DOHH2 (cell line): ENCODE data around the gene CRIM1.

ENCODE experiments used
- H3F3A ChIP-seq: fragments of 200-600 bp; sonication (generic), shearing (Covaris generic); 2 replicates; pipeline ENCODE4 v1.6.0; 2016; ENCODE audit warnings: antibody characterized with exemption, mild to moderate bottlenecking; ENCODE audit not compliant: control insufficient read depth, insufficient read depth
- H3K27ac ChIP-seq: fragments of 200-600 bp; sonication (generic); 2 replicates; pipeline ENCODE4 v1.5.1; 2014; ENCODE audit warnings: low read depth, mild to moderate bottlenecking, low read length, moderate library complexity
- H3K27me3 ChIP-seq: fragments of 200-600 bp; sonication (generic); 2 replicates; pipeline ENCODE4 v1.6.1; 2014; ENCODE audit warnings: mild to moderate bottlenecking, low read length, mixed read lengths; ENCODE audit not compliant: control insufficient read depth
- H3K36me3 ChIP-seq: fragments of 200-600 bp; sonication (generic); 2 replicates; pipeline ENCODE4 v1.6.1; 2014; ENCODE audit warnings: mild to moderate bottlenecking, low read length, moderate library complexity, mixed read lengths; ENCODE audit not compliant: control insufficient read depth
- H3K4me1 ChIP-seq: fragments of 200-600 bp; sonication (generic); 2 replicates; pipeline ENCODE4 v1.6.1; 2014; ENCODE audit warnings: mild to moderate bottlenecking, low read length, mixed read lengths; ENCODE audit not compliant: control insufficient read depth
- H3K4me2 ChIP-seq: fragments of 200-600 bp; sonication (generic); 2 replicates; pipeline ENCODE4 v1.6.0; 2014; ENCODE audit warnings: mild to moderate bottlenecking, low read length, moderate library complexity
- H3K4me3 ChIP-seq: fragments of 200-600 bp; sonication (generic); 2 replicates; pipeline ENCODE4 v1.5.1; 2014; ENCODE audit warnings: mild to moderate bottlenecking, low read length, mixed read lengths
- H3K79me2 ChIP-seq: fragments of 200-600 bp; sonication (generic); 2 replicates; pipeline ENCODE4 v1.6.1; 2014; ENCODE audit warnings: mild to moderate bottlenecking, low read length, mixed read lengths; ENCODE audit not compliant: control insufficient read depth
- H3K9me2 ChIP-seq: fragments of 200-600 bp; sonication (generic); replicated peaks from 2 replicates; pipeline ENCODE4 v1.6.1; 2014; ENCODE audit warnings: mild to moderate bottlenecking, low read length, mixed read lengths; ENCODE audit not compliant: control insufficient read depth
- H3K9me3 ChIP-seq: fragments of 200-600 bp; sonication (generic); 2 replicates; pipeline ENCODE4 v1.6.1; 2014; ENCODE audit warnings: antibody characterized with exemption, low read length, mixed read lengths; ENCODE audit not compliant: control insufficient read depth, insufficient read depth
- H4K20me1 ChIP-seq: fragments of 200-600 bp; sonication (generic); 2 replicates; pipeline ENCODE4 v1.6.0; 2014; ENCODE audit warnings: low read depth, mild to moderate bottlenecking, antibody characterized with exemption, low read length, moderate library complexity; ENCODE audit not compliant: control insufficient read depth, insufficient read depth
- EZH2phosphoT487 ChIP-seq: fragments of 200-600 bp; sonication (generic); IDR thresholded peaks from 2 replicates; pipeline ENCODE4 v1.6.1; 2017; ENCODE audit warnings: borderline replicate concordance, mild to moderate bottlenecking, antibody characterized with exemption, low read length, moderate library complexity, mixed read lengths
- TF ChIP-seq, protein P1 (sequence below): fragments of 200-600 bp; sonication (generic); IDR thresholded peaks from one replicate; pipeline ENCODE4 v1.5.1; 2014; ENCODE audit warnings: antibody characterized with exemption, mild to moderate bottlenecking, low read depth, low read length; ENCODE audit not compliant: poor library complexity, severe bottlenecking

The CRIM1 gene

GRCh38 chr2:36560726-36561125, 205.1 kb downstream of the CRIM1 start:
- TF ChIP-seq, protein P1, sequence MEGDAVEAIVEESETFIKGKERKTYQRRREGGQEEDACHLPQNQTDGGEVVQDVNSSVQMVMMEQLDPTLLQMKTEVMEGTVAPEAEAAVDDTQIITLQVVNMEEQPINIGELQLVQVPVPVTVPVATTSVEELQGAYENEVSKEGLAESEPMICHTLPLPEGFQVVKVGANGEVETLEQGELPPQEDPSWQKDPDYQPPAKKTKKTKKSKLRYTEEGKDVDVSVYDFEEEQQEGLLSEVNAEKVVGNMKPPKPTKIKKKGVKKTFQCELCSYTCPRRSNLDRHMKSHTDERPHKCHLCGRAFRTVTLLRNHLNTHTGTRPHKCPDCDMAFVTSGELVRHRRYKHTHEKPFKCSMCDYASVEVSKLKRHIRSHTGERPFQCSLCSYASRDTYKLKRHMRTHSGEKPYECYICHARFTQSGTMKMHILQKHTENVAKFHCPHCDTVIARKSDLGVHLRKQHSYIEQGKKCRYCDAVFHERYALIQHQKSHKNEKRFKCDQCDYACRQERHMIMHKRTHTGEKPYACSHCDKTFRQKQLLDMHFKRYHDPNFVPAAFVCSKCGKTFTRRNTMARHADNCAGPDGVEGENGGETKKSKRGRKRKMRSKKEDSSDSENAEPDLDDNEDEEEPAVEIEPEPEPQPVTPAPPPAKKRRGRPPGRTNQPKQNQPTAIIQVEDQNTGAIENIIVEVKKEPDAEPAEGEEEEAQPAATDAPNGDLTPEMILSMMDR: no peak
- no peak for TF ChIP-seq EZH2phosphoT487
- H3K9me2 ChIP-seq: no peaks in the 10 kb centered on the region
- no peak overlapping the region for H3K4me2 ChIP-seq
- no peak overlapping the region for H3K27ac ChIP-seq
- H3F3A ChIP-seq: no peaks in the 10 kb centered on the region
- no peaks in the 10 kb centered on the region for H3K27me3 ChIP-seq
- peaks cover 11% of the 10 kb centered on the region for H3K36me3 ChIP-seq
- no peaks in the 10 kb centered on the region for H3K79me2 ChIP-seq
- no peaks in the 10 kb centered on the region for H3K9me3 ChIP-seq
- H4K20me1 ChIP-seq: no peaks in the 10 kb centered on the region
- no peaks in the 10 kb centered on the region for H3K4me1 ChIP-seq
- H3K4me3 ChIP-seq: no peak overlapping the region

GRCh38 chr2:36561237-36561944, 205.8 kb downstream of the CRIM1 start:
- no peak overlapping the region for H3K4me2 ChIP-seq

GRCh38 chr2:36562240-36562639, 206.7 kb downstream of the CRIM1 start:
- TF ChIP-seq, protein P1: no peak
- TF ChIP-seq EZH2phosphoT487: no peak
- Histone ChIP-seq H3K27me3 (no peaks in the 10 kb centered on the region), H3F3A (no peaks in the 10 kb centered on the region), H4K20me1 (no peaks in the 10 kb centered on the region), H3K9me3 (no peaks in the 10 kb centered on the region), H3K27ac (no peak overlapping the region), H3K4me3 (no peak overlapping the region), H3K4me2 (no peak overlapping the region), H3K4me1 (no peaks in the 10 kb centered on the region), H3K9me2 (no peaks in the 10 kb centered on the region), H3K79me2 (no peaks in the 10 kb centered on the region), H3K36me3 (peaks cover 14% of the 10 kb centered on the region)

More at GRCh38 chr2:36561237-36561944, 205.8 kb downstream of the CRIM1 start:
- H3K4me3 ChIP-seq: no peak overlapping the region
- H4K20me1 ChIP-seq: no peaks in the 10 kb centered on the region
- H3K9me3 ChIP-seq: no peaks in the 10 kb centered on the region
- TF ChIP-seq, protein P1: no peak
- no peak for TF ChIP-seq EZH2phosphoT487
- no peak overlapping the region for H3K27ac ChIP-seq
- no peaks in the 10 kb centered on the region for H3K4me1 ChIP-seq
- no peaks in the 10 kb centered on the region for H3K79me2 ChIP-seq
- no peaks in the 10 kb centered on the region for H3F3A ChIP-seq
- H3K36me3 ChIP-seq: peaks cover 11% of the 10 kb centered on the region
- H3K9me2 ChIP-seq: no peaks in the 10 kb centered on the region
- H3K27me3 ChIP-seq: no peaks in the 10 kb centered on the region
